ENCODE measurements around the gene MRPS34. TPM values are rescaled to one million over a fixed set of nuclear protein-coding genes. Genes with fewer than 3 reads are reported as not detected.

The MRPS34 gene
- total and polyA plus RNA-seq, 5 experiments from 2014 or later = 53.1 to 145 (median 113) TPM

GRCh38 chr16:1752853-1753252 is 20.1 kb downstream of the MRPS34 start:
- peaks cover 0 to 66% (median 7%) of the 10 kb centered on the region in 3 donors for H3K36me3 Mint-ChIP-seq
- no peaks in the 10 kb centered on the region for H3K27me3 Mint-ChIP-seq
- H3K4me3 Mint-ChIP-seq = no peak overlapping the region
- DNase-seq (no peak), ATAC-seq (no peak)
- H3K4me1 Mint-ChIP-seq = peaks cover 2 to 14% (median 10%) of the 10 kb centered on the region in 4 donors
- no peaks in the 10 kb centered on the region for H3K9me3 Mint-ChIP-seq
- POLR2A ChIA-PET = interaction anchor here (0.7 to 0.8 kb wide), 2 partner anchors 46 to 488 kb away, joined by 3 to 4 read pairs; no protein-coding TSS in a partner anchor
- H3K27ac Mint-ChIP-seq = no peak overlapping the region

GRCh38 chr16:1751946-1752345 is 21.0 kb downstream of the MRPS34 start:
- POLR2A ChIA-PET = no interaction called here
- Mint-ChIP-seq H3K4me3 (no peak overlapping the region), H3K9me3 (no peaks in the 10 kb centered on the region), H3K27me3 (no peaks in the 10 kb centered on the region), H3K4me1 (peaks cover 2 to 5% (median 4%) of the 10 kb centered on the region in 4 donors), H3K36me3 (peaks cover 0 to 73% (median 9%) of the 10 kb centered on the region in 3 donors), H3K27ac (no peak overlapping the region)
- DNase-seq (no peak), ATAC-seq (no peak)

GRCh38 chr16:1749152-1750117 is 23.5 kb downstream of the MRPS34 start:
- Mint-ChIP-seq H3K4me3 (no peak overlapping the region), H3K9me3 (no peaks in the 10 kb centered on the region), H3K27ac (peak overlapping the region in 2 of 10 donors; percentile 49 to 51), H3K36me3 (peaks cover 0 to 69% (median 4%) of the 10 kb centered on the region in 3 donors), H3K4me1 (no peaks in the 10 kb centered on the region), H3K27me3 (no peaks in the 10 kb centered on the region)
- ATAC-seq = no peak
- DNase-seq = no peak
- POLR2A ChIA-PET = interaction anchor here (0.7 kb wide), 1 partner anchor 23 kb away, joined by 3 read pairs; the partner anchor contains the start of gene MRPS34

- ATAC-seq = no peak
- no peaks in the 10 kb centered on the region for H3K9me3 Mint-ChIP-seq
- no peak for DNase-seq
- POLR2A ChIA-PET = no interaction called here
- no peaks in the 10 kb centered on the region for H3K4me1 Mint-ChIP-seq
- no peaks in the 10 kb centered on the region for H3K27me3 Mint-ChIP-seq
- peaks cover 0 to 60% (median 2%) of the 10 kb centered on the region in 3 donors for H3K36me3 Mint-ChIP-seq
- H3K27ac Mint-ChIP-seq = no peak overlapping the region
- H3K4me3 Mint-ChIP-seq = no peak overlapping the region
Observed at GRCh38 chr16:1747934-1748333, 25.0 kb downstream of the MRPS34 start.

DNA sequence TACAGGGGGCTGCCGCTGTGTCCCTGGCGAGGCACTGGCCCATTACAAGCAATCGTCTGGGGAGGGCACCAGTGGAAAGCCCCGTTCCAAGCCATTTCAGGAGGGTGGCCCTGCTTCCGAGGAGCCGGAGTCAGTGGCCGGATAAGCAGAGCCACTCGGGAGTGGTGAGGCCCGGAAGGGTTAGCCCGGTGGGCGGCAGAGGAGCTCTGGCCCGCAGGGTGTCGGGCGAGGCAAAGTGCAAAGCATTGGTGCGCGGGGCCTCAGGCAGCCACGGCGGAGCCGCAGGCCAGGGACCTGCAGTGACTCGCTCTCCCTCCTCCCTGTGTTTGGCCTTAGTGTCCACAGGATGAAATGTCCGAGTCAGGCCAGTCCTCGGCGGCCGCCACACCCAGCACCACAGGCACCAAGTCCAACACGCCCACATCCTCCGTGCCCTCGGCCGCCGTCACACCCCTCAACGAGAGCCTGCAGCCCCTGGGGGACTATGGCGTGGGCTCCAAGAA is 26.2 kb downstream of the MRPS34 start:
- POLR2A ChIA-PET = interaction anchor here (1.3 kb wide), 1 partner anchor 8 kb away, joined by 6 read pairs; no protein-coding TSS in a partner anchor
- H3K27me3 Mint-ChIP-seq = no peaks in the 10 kb centered on the region
- no peak overlapping the region for H3K27ac Mint-ChIP-seq
- H3K4me1 Mint-ChIP-seq = no peaks in the 10 kb centered on the region
- ATAC-seq (no peak), DNase-seq (no peak)
- no peaks in the 10 kb centered on the region for H3K9me3 Mint-ChIP-seq
- H3K4me3 Mint-ChIP-seq = no peak overlapping the region
- H3K36me3 Mint-ChIP-seq = peaks cover 0 to 48% (median 2%) of the 10 kb centered on the region in 3 donors

- POLR2A ChIA-PET = interaction anchor here (1.3 kb wide), 1 partner anchor 9 kb away, joined by 6 read pairs; no protein-coding TSS in a partner anchor
- H3K27ac Mint-ChIP-seq = no peak overlapping the region
- H3K4me3 Mint-ChIP-seq = no peak overlapping the region
- DNase-seq (no peak), ATAC-seq (no peak)
- no peaks in the 10 kb centered on the region for H3K27me3 Mint-ChIP-seq
- peaks cover 0 to 44% (median 2%) of the 10 kb centered on the region in 3 donors for H3K36me3 Mint-ChIP-seq
- H3K9me3 Mint-ChIP-seq = no peaks in the 10 kb centered on the region
- H3K4me1 Mint-ChIP-seq = peaks cover 0 to under 1% (median 0%) of the 10 kb centered on the region in 4 donors
Observed at GRCh38 chr16:1745900-1746692, 26.8 kb downstream of the MRPS34 start.

DNA sequence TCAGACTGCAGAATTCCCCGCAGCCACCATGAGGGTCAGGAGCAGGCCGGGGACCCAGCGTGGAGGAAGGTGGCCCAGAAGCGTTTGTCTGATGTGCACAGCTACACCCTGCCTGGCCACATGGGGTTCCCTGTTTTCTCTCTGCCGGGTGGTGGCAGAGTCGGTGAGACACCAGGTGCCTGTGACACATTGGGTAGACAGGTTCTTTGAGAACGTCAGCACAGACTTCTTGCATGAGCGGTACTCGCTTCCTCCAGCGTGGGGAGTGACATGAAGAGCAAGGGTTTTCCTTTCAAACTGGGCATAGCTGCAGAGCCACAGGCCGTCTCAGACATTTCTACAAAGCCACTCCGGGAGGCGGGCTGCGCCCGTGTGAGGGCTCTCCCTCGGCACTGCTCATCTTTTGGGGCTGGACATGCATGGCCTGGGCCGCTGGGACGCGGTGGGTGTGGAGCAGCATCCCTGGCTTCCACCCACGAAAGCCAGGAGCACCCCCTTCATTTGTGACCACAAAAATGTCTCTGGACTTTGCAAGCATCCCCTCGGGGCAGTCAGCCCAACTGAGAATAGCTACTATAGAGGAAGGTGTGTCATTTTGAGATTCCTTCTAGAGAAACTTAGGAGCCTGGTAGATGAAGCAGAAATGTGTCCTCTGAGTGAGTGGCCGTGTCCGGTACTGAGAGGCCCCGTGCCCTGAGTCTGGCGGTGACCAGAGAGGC is 27.6 kb downstream of the MRPS34 start:
- Mint-ChIP-seq H3K4me3 (no peak overlapping the region), H3K27me3 (no peaks in the 10 kb centered on the region), H3K4me1 (peaks cover 0 to 2% (median 0%) of the 10 kb centered on the region in 4 donors), H3K36me3 (peaks cover 0 to 40% (median 2%) of the 10 kb centered on the region in 3 donors), H3K27ac (peak overlapping the region in 1 of 10 donors; percentile 80), H3K9me3 (no peaks in the 10 kb centered on the region)
- POLR2A ChIA-PET = interaction anchor here (0.8 kb wide), 1 partner anchor 306 kb away, joined by 3 read pairs; no protein-coding TSS in a partner anchor
- DNase-seq (no peak), ATAC-seq (no peak)

DNA sequence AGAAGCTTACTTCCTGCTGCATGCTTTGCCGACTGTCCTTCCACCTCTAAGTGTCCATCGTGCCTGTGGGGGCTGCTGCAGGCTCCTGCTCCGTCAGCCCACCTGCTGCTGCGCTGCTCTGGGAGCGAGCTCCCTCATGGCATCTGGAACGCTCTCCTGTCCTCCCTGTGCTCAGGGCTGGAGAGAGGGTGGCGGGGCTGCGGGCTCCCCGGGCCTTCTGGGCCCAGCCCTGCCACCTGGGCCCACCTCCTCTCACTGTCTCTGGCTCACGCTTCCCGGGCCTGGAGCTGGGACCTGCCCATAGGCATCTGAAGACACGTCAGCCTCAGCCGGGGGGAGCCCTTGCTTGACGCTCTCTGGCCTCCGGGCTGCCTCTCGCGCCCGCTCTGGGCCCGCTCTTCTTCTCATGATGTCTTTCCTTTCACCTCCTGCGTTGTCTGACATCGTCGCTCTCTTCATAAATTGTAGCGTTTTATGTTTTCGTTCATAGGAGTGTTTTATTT is 28.5 kb downstream of the MRPS34 start:
- H3K9me3 Mint-ChIP-seq = no peaks in the 10 kb centered on the region
- POLR2A ChIA-PET = interaction anchor here (0.6 to 0.8 kb wide), 2 partner anchors 58 to 305 kb away, joined by 3 to 5 read pairs; no protein-coding TSS in a partner anchor
- H3K36me3 Mint-ChIP-seq = peaks cover 0 to 34% (median 2%) of the 10 kb centered on the region in 3 donors
- H3K27ac Mint-ChIP-seq = peak overlapping the region in 2 of 10 donors; percentile 80
- peak overlapping the region in 1 of 10 donors; percentile 2 for H3K4me3 Mint-ChIP-seq
- H3K27me3 Mint-ChIP-seq = no peaks in the 10 kb centered on the region
- peaks cover 0 to 2% (median 0%) of the 10 kb centered on the region in 4 donors for H3K4me1 Mint-ChIP-seq
- ATAC-seq (no peak), DNase-seq (no peak)

- no peak overlapping the region for H3K4me3 Mint-ChIP-seq
Observed at GRCh38 chr16:1743376-1744337, 29.3 kb downstream of the MRPS34 start.

DNA sequence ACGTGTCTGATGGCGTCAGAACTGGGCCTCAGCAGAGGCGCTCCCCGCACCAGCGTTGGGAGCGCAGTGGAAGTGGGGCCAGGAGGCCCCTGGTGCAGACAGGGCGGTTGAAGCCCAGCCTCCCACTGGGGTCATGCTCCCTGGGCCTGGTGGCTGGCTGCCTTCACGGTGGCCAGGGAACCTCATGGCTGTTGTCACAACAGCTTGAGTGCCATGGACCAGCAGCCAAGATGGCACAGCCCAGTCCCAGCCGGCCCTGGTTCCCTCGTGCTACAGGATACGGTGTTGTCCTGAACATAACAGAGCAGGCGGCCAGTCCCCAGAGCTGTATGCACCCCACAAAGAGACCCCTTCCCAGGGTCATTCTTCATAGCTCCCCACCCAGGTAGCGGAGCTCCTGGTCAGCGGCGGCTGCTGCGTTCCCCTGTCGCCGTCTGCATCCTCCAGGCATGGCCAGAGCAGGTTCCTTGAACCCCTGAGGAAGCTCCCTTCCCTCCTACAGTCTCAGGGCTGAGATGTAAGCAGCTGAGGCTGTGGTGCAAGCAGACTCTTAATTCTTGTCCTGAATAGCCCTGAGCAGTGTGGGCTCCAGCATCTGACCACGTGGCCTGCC is 31.3 kb downstream of the MRPS34 start:
- peaks cover 0 to 2% (median 0%) of the 10 kb centered on the region in 4 donors for H3K4me1 Mint-ChIP-seq
- no peak for DNase-seq
- H3K27ac Mint-ChIP-seq = peak overlapping the region in 1 of 10 donors; percentile 82
- H3K9me3 Mint-ChIP-seq = no peaks in the 10 kb centered on the region
- no peaks in the 10 kb centered on the region for H3K27me3 Mint-ChIP-seq
- POLR2A ChIA-PET = no interaction called here
- no peak overlapping the region for H3K4me3 Mint-ChIP-seq
- peaks cover 0 to 14% (median 0%) of the 10 kb centered on the region in 3 donors for H3K36me3 Mint-ChIP-seq
- ATAC-seq = no peak

More at GRCh38 chr16:1743376-1744337, 29.3 kb downstream of the MRPS34 start:
- peaks cover 0 to 2% (median 0%) of the 10 kb centered on the region in 4 donors for H3K4me1 Mint-ChIP-seq
- POLR2A ChIA-PET = interaction anchor here (0.6 kb wide), 2 partner anchors 59 to 1379 kb away, joined by 4 to 5 read pairs; no protein-coding TSS in a partner anchor
- no peak for ATAC-seq
- H3K9me3 Mint-ChIP-seq = no peaks in the 10 kb centered on the region
- peak overlapping the region in 2 of 10 donors; percentile 43 to 80 for H3K27ac Mint-ChIP-seq
- peaks cover 0 to 26% (median 2%) of the 10 kb centered on the region in 3 donors for H3K36me3 Mint-ChIP-seq
- no peaks in the 10 kb centered on the region for H3K27me3 Mint-ChIP-seq
- no peak for DNase-seq

All from naive thymus-derived CD8-positive, alpha-beta T cell (primary cell).